Thoracic aorta (tissue), 2 donors: Measurements from ENCODE around the gene STMN3. TPM values are rescaled to one million over a fixed set of nuclear protein-coding genes. Genes with fewer than 3 reads are reported as not detected.

Source experiments
- ATAC-seq: fragments of 150-250 bp; one replicate; pipeline ENCODE4 v1.8.0; 2017; ENCODE audit warnings: low read depth; ENCODE audit not compliant: insufficient number of reproducible peaks, low FRiP score
- DNase-seq: peaks from one replicate; pipeline ENCODE4 v3.0.0-alpha.2; 2020; ENCODE audit warnings: low spot score
- H3K27ac ChIP-seq, 2 donors: fragments of 200-600 bp; sonication (generic); 1 replicate in 1 of 2; 2 replicates in 1 of 2; pipeline ENCODE4 v1.5.1; 2016; ENCODE audit warnings: mild to moderate bottlenecking in 2 of 2, moderate library complexity in 2 of 2
- H3K27me3 ChIP-seq: fragments of 200-600 bp; sonication (generic); replicated peaks from 2 replicates; pipeline ENCODE4 v1.6.0; 2016; ENCODE audit warnings: mild to moderate bottlenecking; ENCODE audit not compliant: insufficient read depth
- H3K36me3 ChIP-seq: fragments of 200-600 bp; sonication (generic); one replicate; pipeline ENCODE4 v1.5.1; 2016
- H3K4me1 ChIP-seq, 2 donors: fragments of 200-600 bp; sonication (generic); 1 replicate in 1 of 2; 2 replicates in 1 of 2; pipeline versions ENCODE4 v1.5.1 to v1.6.0; 2016; ENCODE audit warnings: low read depth in 2 of 2, mild to moderate bottlenecking in 1 of 2; ENCODE audit not compliant: control insufficient read depth in 1 of 2
- H3K4me3 ChIP-seq: fragments of 200-600 bp; sonication (generic); 2 replicates; pipeline ENCODE4 v1.5.1; 2016; ENCODE audit warnings: mild to moderate bottlenecking
- H3K9me3 ChIP-seq: fragments of 200-600 bp; sonication (generic); 2 replicates; pipeline ENCODE4 v1.5.1; 2016
- CTCF ChIP-seq: fragments of 200-600 bp; sonication (generic); IDR thresholded peaks from one replicate; pipeline ENCODE4 v1.5.1; 2019; ENCODE audit warnings: antibody characterized with exemption
- total RNA-seq, 2 donors: library from RNA; depleted of rRNA; stranded (reverse); fragments of >200 nt; gene quantifications; one replicate each; pipeline versions ENCODE4 v1.1.0 to v1.2.3, GENCODE V29; 2016

STMN3 gene
- total RNA-seq, 2 donors from 2014 or later: 14.4 to 17.8 TPM

- no peak for TF ChIP-seq CTCF
- Histone ChIP-seq H3K27me3 (no peaks in the 10 kb centered on the region), H3K4me1 (peaks cover 4 to 27% of the 10 kb centered on the region in 2 donors), H3K4me3 (no peak overlapping the region), H3K36me3 (no peaks in the 10 kb centered on the region), H3K9me3 (no peaks in the 10 kb centered on the region), H3K27ac (peak overlapping the region in 1 of 2 donors; percentile 61)
- ATAC-seq (no peak), DNase-seq (no peak)
Measured at GRCh38 chr20:63688228-63689045, 35.2 kb upstream of the STMN3 start.

- Histone ChIP-seq H3K27ac (peak overlapping the region; percentile 30 to 61), H3K4me1 (peaks cover 9 to 35% of the 10 kb centered on the region in 2 donors), H3K36me3 (no peaks in the 10 kb centered on the region), H3K9me3 (no peaks in the 10 kb centered on the region), H3K4me3 (peak overlapping the region; percentile 3), H3K27me3 (no peaks in the 10 kb centered on the region)
- no peak for TF ChIP-seq CTCF
- DNase-seq (no peak), ATAC-seq (no peak)
Measured at GRCh38 chr20:63687419-63688178, 34.4 kb upstream of the STMN3 start.

- no peaks in the 10 kb centered on the region for H3K36me3 ChIP-seq
- ATAC-seq (peak; percentile 7), DNase-seq (peak; percentile 55)
- TF ChIP-seq CTCF: no peak
- peak overlapping the region; percentile 30 to 61 for H3K27ac ChIP-seq
- peak overlapping the region; percentile 3 for H3K4me3 ChIP-seq
- H3K4me1 ChIP-seq: peaks cover 13 to 42% of the 10 kb centered on the region in 2 donors
- H3K27me3 ChIP-seq: no peaks in the 10 kb centered on the region
- H3K9me3 ChIP-seq: no peaks in the 10 kb centered on the region
Measured at GRCh38 chr20:63686492-63687321, 33.5 kb upstream of the STMN3 start.

GRCh38 chr20:63686094-63686491 is 32.9 kb upstream of the STMN3 start:
- H3K9me3 ChIP-seq: no peaks in the 10 kb centered on the region
- ATAC-seq: no peak
- no peaks in the 10 kb centered on the region for H3K36me3 ChIP-seq
- H3K27me3 ChIP-seq: no peaks in the 10 kb centered on the region
- H3K27ac ChIP-seq: peak overlapping the region; percentile 30 to 61
- DNase-seq: no peak
- H3K4me1 ChIP-seq: peaks cover 17 to 49% of the 10 kb centered on the region in 2 donors
- H3K4me3 ChIP-seq: no peak overlapping the region
- no peak for TF ChIP-seq CTCF
